Measurements from ENCODE around the gene SLC51B.

The SLC51B gene

DNA sequence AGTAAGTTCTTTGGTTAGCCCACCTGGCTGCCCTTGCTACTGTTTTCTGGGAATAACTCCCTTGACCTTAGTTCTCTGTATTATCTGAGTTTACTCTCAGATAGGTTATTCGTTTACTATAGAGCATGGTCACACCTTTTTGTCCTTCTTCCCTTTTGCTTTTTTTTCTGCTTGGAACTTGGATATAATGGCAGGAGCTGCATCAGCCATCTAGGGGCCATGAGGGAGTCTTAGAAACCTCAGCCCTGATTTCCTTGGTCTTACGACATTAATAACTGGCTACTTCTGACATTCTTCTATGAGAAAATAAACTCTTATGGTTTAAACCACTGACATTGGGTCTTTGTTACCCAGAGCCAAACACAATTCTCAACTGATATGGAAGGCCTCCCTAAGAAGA, 3.4 kb upstream of the SLC51B start:
- TF ChIP-seq POLR2AphosphoS5 (IDR thresholded peaks at IDR 0.05; ENCODE audit: low read depth, low read length) (no peak), SIN3A (IDR thresholded peaks at IDR 0.05; ENCODE audit: borderline replicate concordance, insufficient read depth, low read length) (no peak), TAF1 (IDR thresholded peaks at IDR 0.05; ENCODE audit: borderline replicate concordance, insufficient read depth, low read length) (no peak), FOXP2 (optimal IDR thresholded peaks at IDR 0.05; ENCODE audit: borderline replicate concordance, extremely low read depth, extremely low read length, insufficient read depth) (no peak)
- TF ChIP-seq, protein P1, sequence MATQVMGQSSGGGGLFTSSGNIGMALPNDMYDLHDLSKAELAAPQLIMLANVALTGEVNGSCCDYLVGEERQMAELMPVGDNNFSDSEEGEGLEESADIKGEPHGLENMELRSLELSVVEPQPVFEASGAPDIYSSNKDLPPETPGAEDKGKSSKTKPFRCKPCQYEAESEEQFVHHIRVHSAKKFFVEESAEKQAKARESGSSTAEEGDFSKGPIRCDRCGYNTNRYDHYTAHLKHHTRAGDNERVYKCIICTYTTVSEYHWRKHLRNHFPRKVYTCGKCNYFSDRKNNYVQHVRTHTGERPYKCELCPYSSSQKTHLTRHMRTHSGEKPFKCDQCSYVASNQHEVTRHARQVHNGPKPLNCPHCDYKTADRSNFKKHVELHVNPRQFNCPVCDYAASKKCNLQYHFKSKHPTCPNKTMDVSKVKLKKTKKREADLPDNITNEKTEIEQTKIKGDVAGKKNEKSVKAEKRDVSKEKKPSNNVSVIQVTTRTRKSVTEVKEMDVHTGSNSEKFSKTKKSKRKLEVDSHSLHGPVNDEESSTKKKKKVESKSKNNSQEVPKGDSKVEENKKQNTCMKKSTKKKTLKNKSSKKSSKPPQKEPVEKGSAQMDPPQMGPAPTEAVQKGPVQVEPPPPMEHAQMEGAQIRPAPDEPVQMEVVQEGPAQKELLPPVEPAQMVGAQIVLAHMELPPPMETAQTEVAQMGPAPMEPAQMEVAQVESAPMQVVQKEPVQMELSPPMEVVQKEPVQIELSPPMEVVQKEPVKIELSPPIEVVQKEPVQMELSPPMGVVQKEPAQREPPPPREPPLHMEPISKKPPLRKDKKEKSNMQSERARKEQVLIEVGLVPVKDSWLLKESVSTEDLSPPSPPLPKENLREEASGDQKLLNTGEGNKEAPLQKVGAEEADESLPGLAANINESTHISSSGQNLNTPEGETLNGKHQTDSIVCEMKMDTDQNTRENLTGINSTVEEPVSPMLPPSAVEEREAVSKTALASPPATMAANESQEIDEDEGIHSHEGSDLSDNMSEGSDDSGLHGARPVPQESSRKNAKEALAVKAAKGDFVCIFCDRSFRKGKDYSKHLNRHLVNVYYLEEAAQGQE (IDR thresholded peaks at IDR 0.05; ENCODE audit: insufficient read depth in 1 of 2, low read depth in 2 of 2, low read length in 2 of 2) = no peak

DNA sequence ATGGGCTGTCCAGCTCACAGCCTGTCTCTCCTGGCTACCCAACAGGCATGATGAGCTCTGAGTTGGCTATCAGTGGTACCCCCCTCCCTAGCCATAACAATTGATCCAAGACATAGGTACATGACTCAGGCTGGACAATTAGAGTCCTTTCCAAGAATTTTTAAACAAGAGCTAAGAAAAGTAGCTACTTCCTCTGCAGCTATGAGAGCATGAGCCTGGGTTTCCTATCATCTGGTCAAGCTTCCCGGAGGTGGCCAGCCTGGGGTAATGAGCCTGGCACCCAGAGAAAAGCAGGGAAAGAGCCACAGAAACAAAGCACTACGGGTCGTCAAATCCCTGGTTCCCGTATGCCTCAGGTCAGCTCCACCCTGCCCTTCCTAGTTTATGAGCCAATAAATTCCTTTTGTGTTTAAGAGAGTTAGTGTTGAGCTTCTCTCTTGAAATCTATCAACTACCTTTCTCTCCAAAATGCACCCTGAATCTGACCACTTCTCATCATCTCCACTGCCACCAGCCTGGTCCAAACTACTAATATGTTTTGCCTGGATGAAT, 2.3 kb upstream of the SLC51B start:
- TF ChIP-seq SIN3A (IDR thresholded peaks at IDR 0.05; ENCODE audit: borderline replicate concordance, insufficient read depth, low read length) (no peak), TAF1 (IDR thresholded peaks at IDR 0.05; ENCODE audit: borderline replicate concordance, insufficient read depth, low read length) (no peak), POLR2AphosphoS5 (IDR thresholded peaks at IDR 0.05; ENCODE audit: low read depth, low read length) (no peak), FOXP2 (optimal IDR thresholded peaks at IDR 0.05; ENCODE audit: borderline replicate concordance, extremely low read depth, extremely low read length, insufficient read depth) (no peak)
- TF ChIP-seq, protein P1 (IDR thresholded peaks at IDR 0.05; ENCODE audit: insufficient read depth in 1 of 2, low read depth in 2 of 2, low read length in 2 of 2) = no peak

DNA sequence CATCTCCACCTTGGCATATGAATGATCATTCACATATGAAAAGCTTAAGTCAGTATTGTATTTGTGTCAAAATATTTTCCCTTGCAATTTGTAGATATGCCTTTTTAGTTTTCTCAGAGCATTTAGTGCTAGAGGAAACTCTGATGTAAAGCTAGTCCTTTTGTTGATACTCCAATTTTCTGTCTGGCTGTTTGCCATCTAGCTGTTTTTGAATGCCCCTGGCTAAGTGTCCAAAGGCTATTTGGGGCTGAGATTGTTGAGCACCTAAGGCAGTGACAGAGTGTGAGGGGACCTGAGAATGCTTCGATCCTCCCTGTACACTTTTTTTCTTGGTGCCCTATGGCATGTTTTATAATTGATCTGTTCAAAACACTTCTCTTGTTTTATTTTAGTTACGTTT, 3.1 kb downstream of the SLC51B start:
- TF ChIP-seq FOXP2 (optimal IDR thresholded peaks at IDR 0.05; ENCODE audit: borderline replicate concordance, extremely low read depth, extremely low read length, insufficient read depth) (no peak), POLR2AphosphoS5 (IDR thresholded peaks at IDR 0.05; ENCODE audit: low read depth, low read length) (no peak), SIN3A (IDR thresholded peaks at IDR 0.05; ENCODE audit: borderline replicate concordance, insufficient read depth, low read length) (no peak), TAF1 (IDR thresholded peaks at IDR 0.05; ENCODE audit: borderline replicate concordance, insufficient read depth, low read length) (no peak)
- TF ChIP-seq, protein P1 (IDR thresholded peaks at IDR 0.05; ENCODE audit: insufficient read depth in 1 of 2, low read depth in 2 of 2, low read length in 2 of 2) = no peak

DNA sequence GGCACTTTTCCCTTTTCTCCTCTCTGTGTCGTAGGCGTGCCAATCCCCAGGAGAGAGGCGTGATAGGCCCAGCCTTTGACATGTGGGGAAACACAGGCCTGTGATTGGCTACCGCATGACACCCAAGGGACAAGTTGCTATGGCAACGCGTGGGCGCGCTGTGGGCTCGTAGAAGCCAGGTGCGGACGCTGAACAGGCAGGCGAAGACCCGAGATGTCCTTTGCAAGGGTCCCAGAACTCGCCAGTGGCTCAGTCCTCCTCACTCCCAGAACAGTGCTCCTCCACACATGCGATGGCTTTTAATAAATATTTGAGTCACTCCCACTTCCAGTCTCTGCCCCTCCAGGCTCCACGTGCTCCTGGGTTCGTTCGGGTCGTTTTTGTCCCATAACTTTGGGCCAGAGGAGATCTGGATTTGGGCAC, 4.2 kb downstream of the SLC51B start:
- TF ChIP-seq SIN3A (IDR thresholded peaks at IDR 0.05; ENCODE audit: borderline replicate concordance, insufficient read depth, low read length) = no peak
- TF ChIP-seq TAF1 (IDR thresholded peaks at IDR 0.05; ENCODE audit: borderline replicate concordance, insufficient read depth, low read length) = no peak
- TF ChIP-seq, protein P1 (IDR thresholded peaks at IDR 0.05; ENCODE audit: insufficient read depth in 1 of 2, low read depth in 2 of 2, low read length in 2 of 2) = no peak
- no peak for TF ChIP-seq FOXP2 (optimal IDR thresholded peaks at IDR 0.05; ENCODE audit: borderline replicate concordance, extremely low read depth, extremely low read length, insufficient read depth)
- no peak for TF ChIP-seq POLR2AphosphoS5 (IDR thresholded peaks at IDR 0.05; ENCODE audit: low read depth, low read length)
